H1 (cell line): ENCODE data around the gene TCAP. TPM values are rescaled to one million over a fixed set of nuclear protein-coding genes. Genes with fewer than 3 reads are reported as not detected.

Experiments
- CTCF ChIA-PET: fragments of 300-600 bp; sonication (Branson Sonifier 250); formaldehyde crosslinking; loops from one replicate; lab custom pipeline; 2021; ENCODE audit not compliant: partially characterized antibody; lab: Charles Lee
- POLR2A ChIA-PET: fragments of 300-600 bp; sonication (Branson Sonifier 250); formaldehyde crosslinking; loops from one replicate; lab custom pipeline; 2021; ENCODE audit warnings: inconsistent platforms; ENCODE audit not compliant: partially characterized antibody; lab: Charles Lee
- DNase-seq, 2 experiments: peaks; one replicate each; pipeline versions ENCODE4 v3.0.0 to v3.0.0-alpha.2; 2010 to 2022; ENCODE audit warnings: low spot score in 2 of 2, low read depth in 1 of 2, mixed read lengths in 1 of 2
- FAIRE-seq: peaks from 2 replicates; lab custom pipeline; 2011; peaks lifted over from hg19 to GRCh38; lab: Jason Lieb, UNC
- H2AFZ ChIP-seq: 2 replicates; pipeline ENCODE4 v1.8.1; 2012; ENCODE audit warnings: low read length, inconsistent platforms
- H2AK5ac ChIP-seq: 2 replicates; pipeline ENCODE4 v1.6.1; 2013; ENCODE audit warnings: low read depth, low read length
- H2BK120ac ChIP-seq: replicated peaks from 2 replicates; pipeline ENCODE3; 2013; ENCODE audit warnings: low read depth, low read length, inconsistent platforms
- H2BK12ac ChIP-seq: 2 replicates; pipeline ENCODE4 v1.6.1; 2013; ENCODE audit warnings: low read depth, low read length
- H2BK15ac ChIP-seq: 2 replicates; pipeline ENCODE4 v1.6.1; 2013; ENCODE audit warnings: low read length
- H2BK20ac ChIP-seq: 2 replicates; pipeline ENCODE4 v1.6.1; 2013; ENCODE audit warnings: low read length
- H2BK5ac ChIP-seq: 2 replicates; pipeline ENCODE4 v1.6.1; 2013; ENCODE audit warnings: low read depth, low read length
- H3K14ac ChIP-seq: 2 replicates; pipeline ENCODE4 v1.6.1; 2013; ENCODE audit warnings: inconsistent platforms; ENCODE audit not compliant: insufficient read length
- H3K18ac ChIP-seq: 2 replicates; pipeline ENCODE4 v1.6.1; 2013; ENCODE audit warnings: low read length; ENCODE audit errors: extremely low read depth
- H3K23ac ChIP-seq: 2 replicates; pipeline ENCODE4 v1.6.1; 2013; ENCODE audit warnings: inconsistent platforms; ENCODE audit not compliant: insufficient read length
- H3K23me2 ChIP-seq: 2 replicates; pipeline ENCODE4 v1.6.1; 2013; ENCODE audit warnings: low read depth, low read length
- H3K27ac ChIP-seq: 2 replicates; pipeline ENCODE4 v1.6.1; 2011; ENCODE audit warnings: low read depth, low read length, inconsistent platforms
- H3K27me3 ChIP-seq, 4 experiments: replicated peaks in 1 of 4; 1 replicate in 1 of 4; 2 replicates in 3 of 4; pipeline versions ENCODE4 v1.6.1 to v1.8.1; 2011 to 2013; ENCODE audit warnings: low read length in 3 of 4, mild to moderate bottlenecking in 3 of 4, inconsistent platforms in 2 of 4, mixed read lengths in 2 of 4, moderate library complexity in 1 of 4; ENCODE audit not compliant: control insufficient read depth in 3 of 4, insufficient read depth in 3 of 4; ENCODE audit errors: extremely low read depth in 1 of 4
- H3K36me3 ChIP-seq, 4 experiments: 2 replicates each; pipeline versions ENCODE4 v1.6.1 to v1.8.1; 2011 to 2013; ENCODE audit warnings: mild to moderate bottlenecking in 4 of 4, low read length in 3 of 4, moderate library complexity in 2 of 4, control low read depth in 1 of 4, inconsistent platforms in 1 of 4; ENCODE audit not compliant: insufficient read depth in 4 of 4, control insufficient read depth in 2 of 4
- H3K4ac ChIP-seq: replicated peaks from 2 replicates; pipeline ENCODE3; 2013; ENCODE audit warnings: low read length, low read depth, mixed read lengths, inconsistent platforms; ENCODE audit not compliant: insufficient read length
- H3K4me1 ChIP-seq, 4 experiments: replicated peaks in 1 of 4; 1 replicate in 1 of 4; 2 replicates in 3 of 4; pipeline versions ENCODE4 v1.6.1 to v1.8.1; 2011 to 2013; ENCODE audit warnings: low read length in 3 of 4, inconsistent platforms in 2 of 4, mixed read lengths in 1 of 4; ENCODE audit not compliant: insufficient read depth in 4 of 4, control insufficient read depth in 3 of 4
- H3K4me2 ChIP-seq, 2 experiments: 2 replicates each; pipeline versions ENCODE4 v1.6.1 to v1.8.1; 2011 to 2013; ENCODE audit warnings: low read depth in 2 of 2, low read length in 2 of 2, control low read depth in 1 of 2, inconsistent platforms in 1 of 2, mild to moderate bottlenecking in 1 of 2; ENCODE audit not compliant: insufficient read depth in 1 of 2
- H3K4me3 ChIP-seq, 4 experiments: fragments of 200-600, 300-600 bp in 1 of 4; sonication (generic), shearing (Covaris generic), sonication (Bioruptor Twin) in 1 of 4; 2 replicates each; pipeline versions ENCODE4 v1.5.1 to v1.8.1; 2011 to 2016; ENCODE audit warnings: low read length in 4 of 4, low read depth in 3 of 4, control low read depth in 2 of 4, inconsistent platforms in 2 of 4, mild to moderate bottlenecking in 2 of 4, mixed read lengths in 1 of 4, moderate library complexity in 1 of 4; ENCODE audit not compliant: insufficient read depth in 2 of 4; ENCODE audit errors: extremely low read depth in 1 of 4
- H3K56ac ChIP-seq: replicated peaks from 2 replicates; pipeline ENCODE3; 2013; ENCODE audit warnings: low read depth, mild to moderate bottlenecking, mixed read lengths, low read length, inconsistent platforms; ENCODE audit not compliant: insufficient read length
- H3K79me1 ChIP-seq: 2 replicates; pipeline ENCODE4 v1.6.1; 2013; ENCODE audit warnings: low read depth, low read length, control low read depth
- H3K79me2 ChIP-seq, 2 experiments: 2 replicates each; pipeline versions ENCODE4 v1.6.1 to v1.8.1; 2012 to 2013; ENCODE audit warnings: low read length in 2 of 2, mild to moderate bottlenecking in 2 of 2, inconsistent platforms in 1 of 2; ENCODE audit not compliant: insufficient read depth in 2 of 2, control insufficient read depth in 1 of 2
- H3K9ac ChIP-seq, 4 experiments: replicated peaks in 1 of 4; 1 replicate in 1 of 4; 2 replicates in 3 of 4; pipeline versions ENCODE4 v1.6.1 to v1.8.1; 2011 to 2013; ENCODE audit warnings: low read depth in 3 of 4, low read length in 3 of 4, control low read depth in 2 of 4, mild to moderate bottlenecking in 2 of 4, moderate library complexity in 2 of 4, inconsistent platforms in 1 of 4; ENCODE audit errors: extremely low read depth in 1 of 4
- H3K9me3 ChIP-seq, 2 experiments: 2 replicates each; pipeline versions ENCODE4 v1.6.1 to v1.8.1; 2012 to 2013; ENCODE audit warnings: mild to moderate bottlenecking in 2 of 2, moderate library complexity in 2 of 2, control low read depth in 1 of 2, inconsistent platforms in 1 of 2, low read depth in 1 of 2, low read length in 1 of 2, mixed read lengths in 1 of 2; ENCODE audit not compliant: insufficient read depth in 2 of 2
- H4K20me1 ChIP-seq, 2 experiments: replicated peaks in 1 of 2; 2 replicates each; pipeline versions ENCODE3 to v1.8.1; 2011 to 2013; ENCODE audit warnings: inconsistent platforms in 2 of 2, low read length in 2 of 2, mild to moderate bottlenecking in 1 of 2; ENCODE audit not compliant: insufficient read depth in 2 of 2, control insufficient read depth in 1 of 2
- H4K5ac ChIP-seq: 2 replicates; pipeline ENCODE4 v1.6.1; 2013; ENCODE audit warnings: low read length, low read depth, mixed read lengths, inconsistent platforms; ENCODE audit not compliant: insufficient read length
- H4K8ac ChIP-seq: 2 replicates; pipeline ENCODE4 v1.8.0; 2013; ENCODE audit warnings: mild to moderate bottlenecking, moderate library complexity, low read length, inconsistent platforms; ENCODE audit not compliant: insufficient read depth; ENCODE audit errors: extremely low read depth
- H4K91ac ChIP-seq: replicated peaks from 2 replicates; pipeline ENCODE3; 2013; ENCODE audit warnings: low read length, mixed read lengths, inconsistent platforms; ENCODE audit not compliant: insufficient read length
- ASH2L ChIP-seq: fragments of 200-600, 300-600 bp; sonication (generic); IDR thresholded peaks from one replicate; pipeline ENCODE4 v1.7.1; 2017; ENCODE audit warnings: low read length
- BACH1 ChIP-seq: IDR thresholded peaks from 2 replicates; pipeline ENCODE4 v1.6.1; 2012; ENCODE audit warnings: low read length, improper control_type of control experiment
- EP300 ChIP-seq, 2 experiments: IDR thresholded peaks; 1 replicate in 1 of 2; 2 replicates in 1 of 2; pipeline ENCODE4 v1.6.1; 2011 to 2012; ENCODE audit warnings: low read depth in 2 of 2, low read length in 2 of 2, mild to moderate bottlenecking in 2 of 2, borderline replicate concordance in 1 of 2, inconsistent platforms in 1 of 2, moderate library complexity in 1 of 2
- GABPA ChIP-seq: IDR thresholded peaks from 2 replicates; pipeline ENCODE4 v1.6.1; 2011; ENCODE audit warnings: mild to moderate bottlenecking, low read length, moderate library complexity, borderline replicate concordance; ENCODE audit not compliant: insufficient read depth
- KDM4A ChIP-seq: IDR thresholded peaks from one replicate; pipeline ENCODE4 v1.7.1; 2012; ENCODE audit warnings: low read depth, mild to moderate bottlenecking, moderate library complexity, low read length, inconsistent platforms; ENCODE audit not compliant: severe bottlenecking
- NANOG ChIP-seq: IDR thresholded peaks from 2 replicates; pipeline ENCODE4 v1.6.1; 2011; ENCODE audit warnings: low read length, low read depth, mild to moderate bottlenecking, inconsistent platforms; ENCODE audit not compliant: insufficient read depth, poor library complexity, severe bottlenecking
- SAP30 ChIP-seq: fragments of 300-600 bp; sonication (generic); IDR thresholded peaks from 2 replicates; pipeline ENCODE4 v1.7.1; 2012; ENCODE audit warnings: low read length, moderate library complexity, mild to moderate bottlenecking, inconsistent platforms; ENCODE audit not compliant: insufficient read depth, insufficient replicate concordance
- TAF7 ChIP-seq: optimal IDR thresholded peaks from 2 replicates; pipeline ENCODE3; 2011; ENCODE audit warnings: low read depth, mild to moderate bottlenecking, inconsistent platforms, low read length, moderate library complexity, borderline replicate concordance
- YY1 ChIP-seq: IDR thresholded peaks from 2 replicates; pipeline ENCODE4 v1.6.1; 2011; ENCODE audit warnings: low read depth, mild to moderate bottlenecking, low read length
- WGBS, 2 experiments: shearing (Covaris generic) in 1 of 2; methylation state at CpG; one replicate each; pipeline versions ENCODE4 v1.1.6 to v1.1.7; 2013 to 2015; ENCODE audit warnings: low lambda C conversion rate in 2 of 2, mixed read lengths in 2 of 2, inconsistent platforms in 1 of 2, low coverage in 1 of 2, missing lambda C conversion rate in 1 of 2; ENCODE audit not compliant: insufficient replicate concordance in 2 of 2, insufficient coverage in 1 of 2, insufficient read length in 1 of 2; ENCODE audit errors: extremely low coverage in 1 of 2, missing lambda C conversion rate in 1 of 2; 5-methylcytosine and 5-hydroxymethylcytosine counted together
- polyA plus RNA-seq, 7 experiments: library from polyadenylated mRNA; depleted of rRNA in 3 of 7; stranded (reverse) in 5 of 7; unstranded in 2 of 7; fragments of >200 nt in 5 of 7; fragments of 200-250 nt in 2 of 7; gene quantifications; 1 replicate in 5 of 7; 2 replicates in 1 of 7; 4 replicates in 1 of 7; pipeline versions ENCODE4 v1.2.1 to v1.2.3, GENCODE V29; 2011 to 2013; ENCODE audit warnings: missing spikeins in 2 of 7, mixed read lengths in 2 of 7
- total RNA-seq: library from RNA; stranded (reverse); fragmentation: NEBNext Ultra II Directional; extraction: Animal tissue kit (Norgen Biotek cat#: 25700); gene quantifications from 2 replicates; pipeline ENCODE4 v1.2.1, GENCODE V29; 2021

Gene TCAP
- total and polyA plus RNA-seq, 2 of the 8 experiments (the other 6 are each of a cell fraction or from before 2014, with no cell fraction given): 0.82 to 1.4 TPM

DNA sequence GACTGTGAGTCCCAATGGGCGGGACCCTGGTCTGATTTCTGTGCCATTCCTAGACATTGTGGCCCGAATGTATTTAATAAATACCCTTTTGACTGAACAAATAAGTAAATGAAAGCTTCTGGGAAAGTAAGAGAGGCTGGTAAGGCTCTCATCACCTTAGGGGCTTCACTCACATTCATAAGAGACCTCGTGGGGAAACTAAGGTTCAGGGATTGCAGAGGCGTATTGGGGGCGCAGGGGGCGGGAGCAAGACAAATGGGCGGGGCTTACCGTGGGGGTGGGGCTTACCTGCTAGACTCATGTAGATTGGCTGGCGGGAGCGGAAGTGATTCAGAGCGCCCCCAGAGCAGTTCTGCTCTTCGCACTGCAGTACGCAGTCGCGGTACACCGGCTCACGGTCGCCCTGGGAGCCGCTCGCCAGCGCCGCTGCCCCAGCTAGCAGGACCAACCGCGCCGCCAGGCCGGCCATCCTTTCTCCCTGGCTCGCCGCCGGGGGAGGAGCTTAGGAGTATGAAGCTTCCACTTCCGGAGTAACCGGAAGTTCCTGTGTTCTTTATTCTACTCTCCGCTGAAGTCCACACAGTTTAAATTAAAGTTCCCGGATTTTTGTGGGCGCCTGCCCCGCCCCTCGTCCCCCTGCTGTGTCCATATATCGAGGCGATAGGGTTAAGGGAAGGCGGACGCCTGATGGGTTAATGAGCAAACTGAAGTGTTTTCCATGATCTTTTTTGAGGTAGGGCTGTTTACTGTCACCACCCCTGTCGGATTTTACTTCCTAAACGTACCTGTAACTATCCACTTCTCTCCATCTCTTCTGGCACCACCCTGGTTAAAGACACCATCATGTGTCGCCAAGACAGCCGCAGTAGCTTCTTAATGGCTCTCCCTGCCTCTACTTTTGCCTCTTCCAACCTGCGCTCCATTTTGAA is 22.7 kb downstream of the TCAP start, which contains the start of gene PGAP3:
Gene PGAP3 (minus strand): TSS at position 512 of the 929 bp plus-strand sequence. CDS start 43 bp downstream, at position 469.
- H3K79me1 ChIP-seq: 0 out of 2 replicates have a peak, but pooled peaks cover 2% of the 10 kb centered on the region
- no peaks in the 10 kb centered on the region for H4K20me1 ChIP-seq
- peak within 1 kb of the TSS; percentile 58 for H2AK5ac ChIP-seq
- H3K23ac ChIP-seq: peak within 1 kb of the TSS; percentile 57
- H3K4me1 ChIP-seq: peaks cover 0 to 13% (median 3%) of the 10 kb centered on the region in 4 experiments
- H2BK15ac ChIP-seq: 0 out of 2 replicates have a peak within 1 kb of the TSS, but pooled peaks have one; percentile 61
- peak within 1 kb of the TSS; percentile 94 for H3K56ac ChIP-seq
- H4K8ac ChIP-seq: peak within 1 kb of the TSS; percentile 100
- peaks cover 0 to 4% of the 10 kb centered on the region in 2 experiments; a peak in 1 of 4 replicates for H3K79me2 ChIP-seq
- H2AFZ ChIP-seq: no peak within 1 kb of the TSS; the same call in 1 of the 2 replicates
- no peaks in the 10 kb centered on the region for H3K9me3 ChIP-seq
- ChIA-PET CTCF (interaction anchor here (0.6 to 52.4 kb wide), 10 partner anchors 12 to 231 kb away, joined by 3 to 1885 read pairs (median 6); partner anchors contain the start of genes ERBB2, MIEN1, PNMT and PPP1R1B), POLR2A (interaction anchor here (1.0 to 38.1 kb wide), 18 partner anchors 3 to 69 kb away, joined by 3 to 708 read pairs (median 5); partner anchors contain the start of genes ERBB2, MIEN1, PGAP3 and PNMT)
- H3K27me3 ChIP-seq: no peaks in the 10 kb centered on the region
- H2BK5ac ChIP-seq: peak within 1 kb of the TSS; percentile 99
- peak within 1 kb of the TSS; percentile 6 for H3K14ac ChIP-seq
- peak within 1 kb of the TSS; percentile 93 to 98 for H3K4me2 ChIP-seq
- peak within 1 kb of the TSS; percentile 99 for H3K4ac ChIP-seq
- H3K27ac ChIP-seq: peak within 1 kb of the TSS; percentile 97
- peak within 1 kb of the TSS; percentile 95 for H2BK12ac ChIP-seq
- H3K36me3 ChIP-seq: peaks cover 0 to 3% (median 0%) of the 10 kb centered on the region in 4 experiments; a peak in 1 of 8 replicates
- FAIRE-seq: no peak
- H3K18ac ChIP-seq: peak within 1 kb of the TSS; percentile 100
- H2BK20ac ChIP-seq: peak within 1 kb of the TSS; percentile 82
- peak; percentile 85 to 91 for DNase-seq
- peak within 1 kb of the TSS; percentile 99 for H2BK120ac ChIP-seq
- H4K5ac ChIP-seq: peak within 1 kb of the TSS; percentile 96
- 5 to 100% methylated on average over 1 to 31 of the region's 45 CpGs for WGBS, 2 experiments
- H3K23me2 ChIP-seq: peaks cover 12% of the 10 kb centered on the region
- H3K4me3 ChIP-seq: peak within 1 kb of the TSS; percentile 75 to 84 (median 80)
- H3K9ac ChIP-seq: peak within 1 kb of the TSS; percentile 85 to 89 (median 87)
- H4K91ac ChIP-seq: peak within 1 kb of the TSS; percentile 97
- TF ChIP-seq KDM4A: peak; percentile 54
- no peak for TF ChIP-seq EP300 (IDR thresholded peaks at IDR 0.05; ENCODE audit: borderline replicate concordance in 1 of 2, low read depth in 2 of 2, low read length in 2 of 2)
- peak; percentile 95 for TF ChIP-seq NANOG
- TF ChIP-seq SAP30: peak; percentile 70
- TF ChIP-seq BACH1: no peak
- peak; percentile 37 for TF ChIP-seq ASH2L
- TF ChIP-seq YY1: peak; percentile 61; the same call in 1 of the 2 replicates
- TF ChIP-seq TAF7: peak; percentile 71
- TF ChIP-seq GABPA: peak; percentile 93
